Measurements from ENCODE around the gene SMARCA1. TPM values are rescaled to one million over a fixed set of nuclear protein-coding genes. Genes with fewer than 3 reads are reported as not detected.
"Not testable (repeated sequence)": the region's sequence is repeated elsewhere in the genome, so short reads cannot be mapped to it uniquely, and the experiment has no call there.

SMARCA1 gene
- total RNA-seq, 4 donors from 2014 or later, result 7.6 to 18.8 (median 8.1) TPM

GRCh38 chrX:129556806-129557315, 33.6 kb upstream of the SMARCA1 start:
- Histone ChIP-seq H3K36me3 (peaks cover 18% of the 10 kb centered on the region), H3K27me3 (no peaks in the 10 kb centered on the region), H3K4me3 (no peak overlapping the region), H3K27ac (no peak overlapping the region), H3K9me3 (no peaks in the 10 kb centered on the region), H3K4me1 (no peaks in the 10 kb centered on the region)
- WGBS, result 81% methylated on average over 5 of the region's 5 CpGs
- no peak for DNase-seq (ENCODE audit: low spot score in 2 of 2)
- no peak for TF ChIP-seq POLR2A (IDR thresholded peaks at IDR 0.05)
- no peak for TF ChIP-seq CTCF (IDR thresholded peaks at IDR 0.05)
- TF ChIP-seq EP300 (IDR thresholded peaks at IDR 0.05), result no peak
- no peak for TF ChIP-seq POLR2AphosphoS5 (IDR thresholded peaks at IDR 0.05)

DNA sequence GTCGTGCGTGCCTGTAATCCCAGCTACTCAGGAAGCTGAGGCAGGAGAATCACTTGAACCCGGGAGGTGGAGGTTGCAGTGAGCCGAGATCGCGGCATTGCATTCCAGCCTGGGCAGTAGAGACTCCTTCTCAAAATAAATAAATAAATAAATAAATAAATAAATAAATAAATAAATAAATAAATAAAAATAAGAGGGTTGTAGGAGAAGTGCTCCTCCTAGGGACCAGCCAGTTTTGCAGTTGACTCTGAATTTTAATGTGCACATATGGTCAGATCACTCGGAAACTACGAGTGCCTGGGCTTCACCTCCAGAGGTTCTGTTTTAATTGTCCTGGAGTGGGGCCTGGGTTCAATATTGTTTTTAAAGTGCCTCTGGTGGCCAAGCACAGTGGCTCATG, 31.5 kb upstream of the SMARCA1 start:
- 92% methylated on average over 8 of the region's 8 CpGs for WGBS

GRCh38 chrX:129553619-129554288, 30.5 kb upstream of the SMARCA1 start:
- WGBS, result 76% methylated on average over 3 of the region's 3 CpGs
- TF ChIP-seq POLR2A (IDR thresholded peaks at IDR 0.05), result no peak
- TF ChIP-seq CTCF (IDR thresholded peaks at IDR 0.05), result no peak
- TF ChIP-seq POLR2AphosphoS5 (IDR thresholded peaks at IDR 0.05), result no peak
- TF ChIP-seq EP300 (IDR thresholded peaks at IDR 0.05), result no peak
- Histone ChIP-seq H3K27me3 (no peaks in the 10 kb centered on the region), H3K4me3 (no peak overlapping the region), H3K4me1 (no peaks in the 10 kb centered on the region), H3K27ac (no peak overlapping the region), H3K36me3 (peaks cover 5% of the 10 kb centered on the region), H3K9me3 (no peaks in the 10 kb centered on the region)
- DNase-seq (ENCODE audit: low spot score in 2 of 2), result no peak

More for the DNA sequence above, 31.5 kb upstream of the SMARCA1 start:
- H3K9me3 ChIP-seq; H3K4me1 ChIP-seq; H3K27me3 ChIP-seq; H3K4me3 ChIP-seq; H3K27ac ChIP-seq; DNase-seq (ENCODE audit: low spot score in 2 of 2): not testable (repeated sequence)
- H3K36me3 ChIP-seq, result peaks cover 16% of the 10 kb centered on the region

DNA sequence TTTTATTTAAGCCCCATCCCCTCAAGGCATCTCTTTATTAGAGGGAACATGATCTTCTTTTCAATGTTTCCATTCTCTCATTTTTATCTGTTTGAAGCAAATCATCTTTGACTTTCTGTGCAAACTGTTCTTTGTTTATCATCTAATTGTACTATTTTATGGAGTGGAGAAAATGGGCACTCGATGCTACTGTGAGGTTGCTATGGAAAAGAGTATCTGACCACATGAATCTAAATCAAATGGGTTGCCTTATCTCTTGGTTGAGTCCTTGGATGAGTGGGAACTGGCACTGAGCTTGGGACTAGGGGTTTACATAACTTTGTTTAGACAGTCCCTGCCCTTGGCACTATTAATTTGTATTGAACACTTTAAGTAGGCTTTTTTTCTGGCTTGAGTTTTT, 25.8 kb upstream of the SMARCA1 start:
- TF ChIP-seq POLR2AphosphoS5 (IDR thresholded peaks at IDR 0.05) (no peak), CTCF (IDR thresholded peaks at IDR 0.05) (no peak), POLR2A (IDR thresholded peaks at IDR 0.05) (no peak), EP300 (IDR thresholded peaks at IDR 0.05) (no peak)
- Histone ChIP-seq H3K4me1 (no peaks in the 10 kb centered on the region), H3K4me3 (no peak overlapping the region), H3K9me3 (no peaks in the 10 kb centered on the region), H3K27me3 (no peaks in the 10 kb centered on the region), H3K36me3 (no peaks in the 10 kb centered on the region), H3K27ac (no peak overlapping the region)
- DNase-seq (ENCODE audit: low spot score in 2 of 2), result no peak
- 56% methylated on average over 1 of the region's 1 CpG for WGBS

DNA sequence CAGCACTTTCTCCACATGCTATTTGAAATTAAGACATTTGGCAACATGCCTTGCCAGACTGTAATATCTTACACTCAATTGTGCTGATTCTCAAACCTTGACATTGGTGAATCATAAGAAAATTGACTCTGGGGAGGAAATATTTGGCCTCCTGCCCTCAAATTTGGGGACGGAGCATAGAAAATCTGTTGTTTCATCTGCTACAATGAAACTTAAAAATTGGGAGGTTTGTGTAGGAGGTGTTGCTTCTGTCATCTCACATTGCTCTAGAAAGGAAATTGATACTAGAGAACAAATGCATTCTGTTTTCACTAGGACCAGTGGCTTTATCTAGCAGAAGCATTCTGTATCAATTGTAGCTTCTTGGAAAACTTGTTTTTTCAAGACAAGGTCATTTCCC, 22.1 kb upstream of the SMARCA1 start:
- TF ChIP-seq EP300 (IDR thresholded peaks at IDR 0.05) (no peak), POLR2AphosphoS5 (IDR thresholded peaks at IDR 0.05) (no peak), POLR2A (IDR thresholded peaks at IDR 0.05) (no peak)
- no peaks in the 10 kb centered on the region for H3K9me3 ChIP-seq
- WGBS, result 72% methylated on average over 1 of the region's 1 CpG
- no peak overlapping the region for H3K4me3 ChIP-seq
- no peak overlapping the region for H3K27ac ChIP-seq
- H3K4me1 ChIP-seq, result no peaks in the 10 kb centered on the region
- no peaks in the 10 kb centered on the region for H3K27me3 ChIP-seq
- no peak for DNase-seq (ENCODE audit: low spot score in 2 of 2)
- H3K36me3 ChIP-seq, result no peaks in the 10 kb centered on the region

- H3K4me1 ChIP-seq, result no peaks in the 10 kb centered on the region
- no peaks in the 10 kb centered on the region for H3K9me3 ChIP-seq
- no peak overlapping the region for H3K27ac ChIP-seq
- no peak overlapping the region for H3K4me3 ChIP-seq
- no peaks in the 10 kb centered on the region for H3K36me3 ChIP-seq
- no peak for DNase-seq (ENCODE audit: low spot score in 2 of 2)
- WGBS, result 75% methylated on average over 2 of the region's 2 CpGs
- TF ChIP-seq EP300 (IDR thresholded peaks at IDR 0.05), result no peak
- TF ChIP-seq CTCF (IDR thresholded peaks at IDR 0.05), result no peak
- TF ChIP-seq POLR2AphosphoS5 (IDR thresholded peaks at IDR 0.05), result no peak
- TF ChIP-seq POLR2A (IDR thresholded peaks at IDR 0.05), result no peak
- no peaks in the 10 kb centered on the region for H3K27me3 ChIP-seq
Observed at GRCh38 chrX:129544780-129545179, 21.5 kb upstream of the SMARCA1 start.

Measured in suprapubic skin (tissue), 4 donors.